ENCODE data around the gene ELF1. TPM values are rescaled to one million over a fixed set of nuclear protein-coding genes. Genes with fewer than 3 reads are reported as not detected.
"Not testable (repeated sequence)": the region's sequence is repeated elsewhere in the genome, so short reads cannot be mapped to it uniquely, and the experiment has no call there.

Gene ELF1
- total and polyA plus RNA-seq, 8 donors: 9.4 to 61.6 (median 36.7) TPM

- Histone ChIP-seq H3K36me3 (no peaks in the 10 kb centered on the region), H3K4me1 (peaks cover 10 to 16% (median 13%) of the 10 kb centered on the region in 3 donors), H3K27ac (no peak overlapping the region), H3K4me3 (no peak overlapping the region), H3K9me3 (no peaks in the 10 kb centered on the region), H3K27me3 (no peaks in the 10 kb centered on the region)
- ATAC-seq: no peak
- TF ChIP-seq CTCF (IDR thresholded peaks at IDR 0.05): no peak
- DNase-seq: no peak
- FAIRE-seq: peak; percentile 49
- intact Hi-C loops (cut with DNase I): no loop called here
Measured at GRCh38 chr13:40911341-40911740, 107.8 kb downstream of the ELF1 start.

GRCh38 chr13:40910324-40911050 lies 108.6 kb downstream of the ELF1 start:
- Histone ChIP-seq H3K27me3 (no peaks in the 10 kb centered on the region), H3K36me3 (no peaks in the 10 kb centered on the region), H3K9me3 (no peaks in the 10 kb centered on the region), H3K27ac (peak overlapping the region in 2 of 4 donors; percentile 43 to 57), H3K4me3 (no peak overlapping the region), H3K4me1 (peaks cover 10 to 13% (median 13%) of the 10 kb centered on the region in 3 donors)
- WGBS, 2 donors: 84 to 93% methylated on average over 2 of the region's 2 CpGs
- DNase-seq: no peak
- FAIRE-seq: peak; percentile 43
- peak; percentile 61 to 87 (median 79) for ATAC-seq
- intact Hi-C loops (cut with DNase I): no loop called here
- TF ChIP-seq CTCF (IDR thresholded peaks at IDR 0.05): no peak

GRCh38 chr13:40909541-40910200 lies 109.4 kb downstream of the ELF1 start:
- ATAC-seq; H3K4me3 ChIP-seq; H3K27me3 ChIP-seq; intact Hi-C loops (cut with DNase I); FAIRE-seq; H3K9me3 ChIP-seq; H3K4me1 ChIP-seq; DNase-seq; H3K36me3 ChIP-seq: not testable (repeated sequence)
- WGBS, 2 donors: 98 to 99% methylated on average over 4 of the region's 4 CpGs
- peak overlapping the region in 2 of 4 donors; percentile 43 to 57 for H3K27ac ChIP-seq

- FAIRE-seq (no peak), DNase-seq (no peak), ATAC-seq (no peak)
- WGBS, 2 donors: 77 to 89% methylated on average over 1 of the region's 1 CpG
- Histone ChIP-seq H3K27me3 (no peaks in the 10 kb centered on the region), H3K4me3 (no peak overlapping the region), H3K9me3 (no peaks in the 10 kb centered on the region), H3K27ac (no peak overlapping the region), H3K36me3 (no peaks in the 10 kb centered on the region), H3K4me1 (peaks cover 5% of the 10 kb centered on the region in 3 donors)
- TF ChIP-seq CTCF (IDR thresholded peaks at IDR 0.05): no peak
- intact Hi-C loops (cut with DNase I): no loop called here
Measured at GRCh38 chr13:40908546-40908945, 110.6 kb downstream of the ELF1 start.

- WGBS, 2 donors: 94 to 96% methylated on average over 11 to 29 of the region's 31 CpGs
- intact Hi-C loops (cut with DNase I); H3K27me3 ChIP-seq; H3K36me3 ChIP-seq; FAIRE-seq; H3K27ac ChIP-seq; H3K4me3 ChIP-seq; ATAC-seq; H3K9me3 ChIP-seq: not testable (repeated sequence)
- H3K4me1 ChIP-seq: peaks cover 0 to 15% (median 0%) of the 10 kb centered on the region in 3 donors
- DNase-seq: peak in 1 of 6 donors; percentile 61
Measured at GRCh38 chr13:40901032-40901431, 118.1 kb downstream of the ELF1 start.

GRCh38 chr13:40900568-40900967 lies 118.5 kb downstream of the ELF1 start:
- H3K4me3 ChIP-seq; H3K36me3 ChIP-seq; intact Hi-C loops (cut with DNase I); FAIRE-seq; H3K27me3 ChIP-seq; H3K9me3 ChIP-seq; ATAC-seq; H3K27ac ChIP-seq: not testable (repeated sequence)
- WGBS, 2 donors: 95% methylated on average over 19 of the region's 28 CpGs; no CpG with 5 or more reads in 1 of the 2 donors
- DNase-seq: peak in 1 of 6 donors; percentile 60
- peaks cover 0 to 18% (median 0%) of the 10 kb centered on the region in 3 donors for H3K4me1 ChIP-seq
